GM04504 (cell line): ENCODE measurements around the gene ACACA.
"Not testable (repeated sequence)": the region's sequence is repeated elsewhere in the genome, so short reads cannot be mapped to it uniquely, and the experiment has no call there.

ENCODE experiments used
- DNase-seq: peaks from one replicate; pipeline ENCODE4 v3.0.0-alpha.2; 2012; ENCODE audit warnings: low read depth

The ACACA gene

DNA sequence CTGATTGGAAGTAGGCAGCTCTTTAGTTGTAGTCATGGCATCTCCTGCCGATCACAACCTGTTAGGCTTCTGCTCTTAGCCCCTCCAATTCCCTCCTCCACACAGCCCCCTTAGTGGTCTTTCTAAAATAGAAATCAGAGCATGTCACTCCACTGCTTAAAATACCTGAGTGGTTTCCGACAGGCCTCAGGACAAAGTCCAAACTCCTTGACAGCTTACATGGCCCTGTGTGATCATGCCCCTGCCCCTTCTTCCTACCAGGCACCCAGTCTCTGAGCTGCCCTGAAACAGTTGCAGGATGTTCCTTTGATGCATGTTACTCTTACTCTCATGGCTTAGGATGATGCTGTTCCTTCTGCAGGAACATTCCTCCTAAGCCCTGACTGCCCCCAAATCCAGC is 310.6 kb downstream of the ACACA start:
- DNase-seq = no peak

DNA sequence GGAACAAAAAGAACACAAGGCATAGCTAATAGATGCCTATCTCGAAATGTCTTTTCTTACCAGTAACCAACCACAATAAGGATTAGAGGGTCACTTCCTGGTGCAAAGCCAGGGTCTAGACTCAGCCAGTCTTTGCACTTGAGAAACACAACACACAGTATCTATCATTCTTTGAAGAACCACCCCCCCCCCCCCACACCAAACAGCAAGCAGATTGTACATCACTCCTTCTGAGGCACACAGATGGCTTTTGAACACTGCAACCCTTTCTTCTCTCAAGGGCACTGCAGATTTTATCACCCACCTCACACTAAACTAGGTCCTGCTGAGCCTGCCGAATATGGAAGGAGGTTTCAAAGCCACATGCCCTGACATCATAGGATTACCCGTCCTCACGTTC is 312.2 kb downstream of the ACACA start:
- no peak for DNase-seq

DNA sequence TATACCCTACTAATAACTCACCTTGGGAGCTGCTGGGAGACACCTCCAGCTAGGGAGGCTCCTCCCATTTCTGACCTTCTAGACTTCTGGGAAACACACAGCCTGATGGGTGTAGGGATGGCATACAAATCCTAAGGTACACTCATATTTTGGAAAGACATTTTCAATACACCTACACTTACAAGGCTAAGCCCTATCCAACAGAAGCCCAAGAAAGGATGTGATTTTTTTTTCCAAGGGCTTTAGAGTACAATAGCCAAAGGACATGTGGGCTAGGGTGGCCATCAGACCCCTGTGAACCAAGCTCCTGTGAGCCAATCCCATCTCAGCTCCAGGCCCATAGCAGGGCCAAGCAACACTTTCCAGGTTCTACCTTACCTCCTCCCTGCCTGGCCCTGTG is 313.9 kb downstream of the ACACA start:
- no peak for DNase-seq

DNA sequence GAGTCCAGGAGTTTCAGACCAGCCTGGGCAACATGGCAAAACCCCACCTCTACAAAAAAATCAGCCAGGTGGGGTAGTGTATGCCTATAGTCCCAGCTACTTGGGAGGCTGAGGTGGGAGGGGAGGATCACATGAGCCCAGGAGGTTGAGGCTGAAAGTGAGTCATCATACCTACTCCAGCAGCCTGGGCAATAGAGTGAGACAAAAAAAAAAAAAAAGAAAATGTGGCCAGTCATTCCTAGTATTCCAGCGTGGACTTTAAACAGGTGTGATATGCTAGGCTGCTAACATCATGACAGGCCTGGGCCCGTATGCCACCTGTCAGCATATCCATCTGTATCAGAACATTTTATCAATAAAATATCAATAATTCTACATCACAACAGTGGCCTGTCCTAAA is 314.6 kb downstream of the ACACA start:
- DNase-seq = no peak

DNA sequence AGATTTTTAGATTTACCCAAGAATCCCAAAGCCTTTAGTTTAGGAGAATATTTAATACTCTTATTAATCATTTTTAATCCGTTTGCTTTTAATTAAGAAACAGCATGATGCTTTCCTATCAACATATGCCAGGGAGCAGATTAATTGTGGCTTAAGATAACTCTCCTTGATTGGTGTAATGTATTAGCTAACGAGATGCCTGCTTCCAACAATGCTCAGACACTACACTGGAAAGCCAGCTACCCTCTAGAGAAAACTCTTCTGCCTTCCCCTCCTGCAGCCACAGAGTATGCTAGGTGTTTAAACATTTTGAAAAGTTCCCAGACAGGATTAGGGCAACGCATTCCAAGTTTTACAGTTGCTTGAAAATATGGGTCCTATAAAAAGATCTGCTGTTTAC is 315.7 kb downstream of the ACACA start:
- DNase-seq = no peak

DNA sequence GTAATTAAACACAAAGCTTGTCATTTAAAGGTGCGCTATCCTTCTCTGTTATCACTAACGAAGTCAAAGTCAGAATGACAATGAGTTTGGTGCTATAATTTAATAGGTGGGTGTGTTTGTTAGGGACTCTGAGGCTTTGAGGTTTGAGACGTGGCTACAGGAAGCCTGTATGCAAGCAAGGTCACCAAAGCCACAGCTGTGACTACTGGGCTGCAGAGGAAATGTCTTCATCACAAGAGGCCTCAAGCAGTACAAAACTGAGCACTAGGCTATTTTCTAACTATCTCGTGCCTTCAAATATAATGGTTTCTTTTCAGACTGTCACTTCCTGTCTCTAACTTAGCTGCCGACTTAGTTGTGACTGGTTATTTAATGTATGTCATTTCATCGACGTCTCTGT is 316.7 kb downstream of the ACACA start:
- no peak for DNase-seq

DNA sequence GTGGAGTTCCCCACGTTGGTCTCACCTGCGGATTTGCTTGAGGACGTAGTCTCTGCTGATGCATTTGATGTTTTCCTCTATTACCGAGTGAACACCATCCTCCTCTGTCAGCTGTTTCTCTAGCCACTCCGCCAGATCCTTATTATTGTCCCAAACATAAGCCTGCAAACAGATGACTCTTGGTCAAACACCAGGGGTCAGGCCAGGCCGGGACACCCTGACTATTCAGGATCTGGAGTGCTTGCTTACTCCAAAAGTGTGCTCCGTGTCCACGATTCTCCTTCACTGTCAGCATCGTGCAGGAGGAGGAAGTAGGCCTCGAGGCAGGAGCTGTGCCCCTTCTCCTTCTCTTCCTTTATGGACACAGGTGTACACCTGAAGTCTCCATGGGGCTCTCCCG is 317.7 kb downstream of the ACACA start:
- no peak for DNase-seq

DNA sequence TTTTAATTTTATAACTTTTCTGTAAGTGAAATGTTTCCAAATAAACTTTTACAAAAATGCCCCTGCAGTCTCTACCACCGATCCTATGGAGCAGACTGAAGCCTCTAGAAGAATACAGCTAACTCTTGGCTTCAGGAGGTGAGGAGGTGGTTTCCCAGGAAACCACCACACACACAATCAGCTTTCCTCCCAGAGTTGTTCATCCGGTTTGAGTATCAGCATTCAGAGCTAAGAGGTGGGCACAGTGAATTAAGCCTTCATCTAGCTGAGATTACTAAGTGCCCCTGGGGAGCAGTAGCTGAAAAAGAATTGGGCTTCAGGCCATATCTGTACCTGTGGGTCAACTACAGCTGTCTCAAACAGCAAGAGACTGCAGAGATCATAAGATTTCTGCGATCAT is 318.2 kb downstream of the ACACA start:
- DNase-seq = no peak

DNA sequence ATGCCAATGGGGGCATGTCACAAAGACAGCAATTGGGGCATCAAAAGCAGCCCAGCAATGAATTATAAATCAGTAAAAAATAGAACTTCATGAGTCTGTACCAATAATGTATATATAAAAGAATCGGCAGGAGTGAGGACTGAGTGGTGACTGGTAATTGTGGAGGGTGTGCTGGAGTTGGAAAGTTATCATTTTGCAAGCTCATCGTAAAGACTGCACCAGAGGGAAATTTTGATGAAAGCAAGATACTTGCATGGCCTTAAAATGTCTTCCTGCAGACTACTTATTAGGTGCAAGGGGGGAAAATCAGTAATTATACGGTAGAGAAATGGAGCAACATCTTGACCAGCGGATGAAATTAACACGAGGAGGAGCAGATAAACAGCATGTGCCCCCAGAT is 319.0 kb downstream of the ACACA start:
- DNase-seq = no peak

DNA sequence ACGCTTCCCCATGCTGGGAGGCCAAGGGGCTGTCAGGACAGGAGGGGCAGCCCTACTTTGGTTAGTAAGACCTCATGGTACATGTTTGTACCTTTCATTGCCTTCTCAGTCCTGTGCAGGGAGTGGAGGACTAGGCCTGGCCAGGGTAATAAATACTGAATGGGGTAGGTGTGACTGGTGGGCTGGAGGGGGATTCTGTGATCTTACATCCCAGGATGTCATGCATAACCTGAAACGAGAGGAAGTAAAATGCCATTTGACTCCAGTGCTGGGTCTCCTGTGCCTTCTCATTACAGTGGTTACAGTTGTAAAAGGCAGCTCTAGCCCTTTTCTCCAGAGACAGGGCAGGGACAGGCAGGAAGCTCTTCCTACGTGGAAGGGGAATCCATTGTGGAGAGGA is 319.7 kb downstream of the ACACA start:
- DNase-seq = no peak

DNA sequence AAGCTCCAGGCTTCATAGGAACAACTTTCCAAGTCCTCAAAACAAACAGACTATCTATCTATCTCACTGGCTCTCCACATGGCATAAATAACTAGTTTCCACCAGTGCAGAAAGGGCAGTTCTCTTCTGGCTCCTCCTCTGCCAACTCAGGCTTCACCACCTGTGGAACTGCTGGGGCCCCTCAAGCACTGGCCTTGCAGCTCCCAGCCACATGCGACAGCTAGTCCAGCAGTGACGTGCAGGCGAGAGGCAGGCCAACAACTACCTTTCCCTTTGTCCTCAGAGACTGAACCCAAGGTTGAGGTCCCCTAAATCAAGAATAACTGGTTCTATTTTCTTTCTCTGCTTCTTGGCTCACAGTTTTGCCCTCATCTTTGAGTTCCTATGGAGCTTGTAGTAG is 320.3 kb downstream of the ACACA start:
- no peak for DNase-seq

DNA sequence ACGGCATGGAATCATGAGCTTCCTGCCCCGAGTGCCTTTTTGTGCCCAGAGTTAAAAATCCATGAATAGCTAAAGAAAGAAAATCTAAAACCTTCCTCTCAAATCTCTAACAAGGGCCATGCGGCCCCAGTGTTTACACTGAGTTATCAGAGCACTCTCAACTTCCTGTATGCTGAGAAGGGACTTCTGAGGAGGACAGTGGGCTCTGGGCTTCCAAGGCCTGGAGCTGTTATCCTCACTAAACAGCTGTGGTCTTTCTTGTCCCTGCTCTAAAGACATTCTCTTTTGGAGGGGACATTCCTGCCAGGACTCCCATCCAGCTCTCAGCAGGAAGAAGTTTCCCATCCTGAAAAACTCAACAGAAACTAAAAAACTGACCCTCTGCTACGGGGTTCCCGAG is 322.3 kb downstream of the ACACA start:
- DNase-seq = no peak

DNA sequence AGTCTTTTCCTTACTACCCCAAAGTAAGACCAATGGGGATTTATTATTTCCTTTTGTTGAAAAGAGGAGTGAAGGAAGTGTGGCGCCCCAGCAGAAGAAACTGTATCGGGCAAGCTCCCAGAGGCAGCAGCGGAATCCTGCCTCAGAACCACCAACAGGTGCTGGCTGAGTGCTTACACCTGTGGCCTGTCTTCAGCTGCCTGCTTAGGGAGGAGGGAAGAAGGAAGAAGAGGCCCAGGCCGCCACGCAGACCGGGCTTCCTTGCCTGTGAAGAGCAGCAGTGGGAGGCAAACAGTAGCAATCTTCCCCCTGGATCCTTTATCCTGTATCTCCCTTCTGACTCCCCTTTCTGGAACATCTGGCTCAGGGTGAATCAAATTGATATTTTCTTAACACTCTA is 323.2 kb downstream of the ACACA start:
- no peak for DNase-seq

DNA sequence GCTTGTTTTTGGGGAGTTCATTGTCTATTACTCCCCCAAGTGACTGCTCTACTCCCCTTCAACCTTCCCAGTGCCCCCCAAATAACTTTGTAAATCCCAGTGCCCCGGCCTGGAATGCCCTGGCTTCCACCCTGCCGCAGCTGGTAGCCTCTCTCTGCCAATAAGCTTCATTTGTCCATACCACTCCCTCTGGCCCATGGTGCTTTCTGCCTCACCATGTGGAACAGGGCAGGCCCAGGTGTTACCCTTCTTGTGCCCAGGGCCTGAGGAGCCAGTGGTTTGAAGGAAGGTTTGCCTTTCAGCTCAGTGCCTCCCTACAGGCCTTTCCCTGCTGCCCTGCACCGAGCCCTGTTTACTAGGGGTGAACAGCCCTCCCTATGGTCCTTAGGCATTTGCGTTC is 323.7 kb downstream of the ACACA start:
- no peak for DNase-seq

DNA sequence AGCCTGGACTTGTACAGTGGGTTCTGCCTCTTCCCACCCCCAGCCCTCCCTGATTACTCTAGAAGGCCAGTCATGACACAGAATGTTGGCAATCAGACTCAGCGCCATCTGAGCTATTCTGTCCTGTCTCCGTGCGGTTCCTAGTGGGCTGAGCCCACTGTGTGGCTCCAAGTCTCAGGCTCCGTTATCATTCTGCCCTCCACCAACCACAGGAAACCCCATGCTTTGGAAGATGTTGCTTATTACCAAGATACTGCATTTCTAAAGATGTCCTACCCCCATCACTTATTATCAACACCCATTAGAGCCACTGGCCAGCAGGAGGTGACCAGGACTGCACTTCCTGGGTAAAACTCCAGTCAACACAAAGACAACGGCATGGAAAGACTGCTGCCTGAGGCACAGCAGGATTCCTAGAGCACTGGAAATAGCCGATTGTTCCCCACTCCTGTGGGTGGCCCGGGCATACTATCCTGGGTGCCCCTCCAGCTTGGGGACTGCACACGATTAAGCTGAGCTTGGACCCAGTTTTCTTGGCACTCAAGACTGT is 324.2 kb downstream of the ACACA start:
- DNase-seq = no peak

DNA sequence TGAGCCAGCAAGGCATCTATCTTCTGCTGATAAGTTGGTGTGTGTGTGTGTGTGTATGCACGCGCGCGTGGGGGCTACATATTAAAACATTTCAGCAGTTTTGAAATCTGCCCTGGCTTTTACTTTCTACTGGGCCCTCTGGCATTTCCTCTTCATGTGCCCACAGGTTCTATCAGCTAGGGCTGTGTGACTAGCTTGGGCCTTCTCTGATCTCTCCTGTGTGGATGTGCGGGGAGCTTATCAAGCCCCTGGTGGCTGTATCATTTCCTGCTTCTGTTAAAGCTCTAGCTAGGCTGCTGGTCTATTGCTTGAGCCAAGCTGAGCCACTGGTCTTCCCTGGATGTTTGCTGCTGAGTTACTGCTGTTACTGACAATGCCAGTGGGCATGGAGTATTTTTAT is 325.3 kb downstream of the ACACA start:
- DNase-seq = no peak

DNA sequence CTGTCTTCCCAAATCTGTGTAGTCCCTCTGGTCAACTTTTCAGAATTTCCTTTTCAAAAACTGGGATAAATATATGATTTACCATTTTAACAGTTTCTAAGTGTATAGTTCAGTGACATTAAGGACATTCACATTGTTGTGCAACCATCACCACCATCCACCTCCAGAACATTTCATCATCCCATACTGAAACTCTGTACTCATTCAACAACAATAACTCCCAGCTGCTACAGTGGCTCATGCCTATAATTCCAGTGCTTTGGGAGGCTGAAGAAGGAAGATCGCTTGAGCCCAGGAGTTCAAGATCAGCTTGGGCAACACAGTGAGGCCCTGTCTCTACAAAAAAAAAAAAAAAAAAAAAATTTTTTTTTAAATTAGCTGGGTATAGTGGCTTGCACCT is 326.9 kb downstream of the ACACA start:
- peak; percentile 28 for DNase-seq

DNA sequence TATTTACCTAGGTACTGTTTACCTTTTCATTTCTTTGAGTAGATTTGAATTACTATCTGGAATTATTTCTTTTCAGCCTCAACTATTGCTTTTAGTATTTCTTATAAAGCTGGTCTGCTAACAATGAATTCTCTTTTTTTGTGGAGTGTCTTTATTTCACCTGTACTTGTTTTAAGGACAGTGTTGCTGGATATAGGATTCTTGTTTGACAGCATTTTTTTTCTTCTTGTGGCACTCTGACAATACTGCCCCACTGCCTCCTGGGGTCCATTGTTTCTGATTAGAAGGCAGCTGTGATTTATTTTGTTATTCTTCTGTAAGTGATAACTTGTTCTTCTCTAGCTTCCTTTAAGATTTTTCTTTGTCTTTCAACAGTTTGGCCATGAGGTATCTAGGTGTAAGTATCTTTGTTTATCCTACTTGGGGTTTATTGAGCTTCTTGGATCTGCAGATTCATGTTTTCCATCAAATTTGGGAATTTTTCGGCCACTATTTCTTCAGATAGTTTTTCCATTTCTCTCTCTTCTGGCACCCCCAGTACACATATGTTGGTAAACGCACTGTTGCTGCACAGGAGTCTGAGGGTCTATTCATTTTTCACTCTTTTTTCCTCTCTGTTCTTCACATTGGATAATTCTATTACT is 327.4 kb downstream of the ACACA start:
- DNase-seq = no peak

DNA sequence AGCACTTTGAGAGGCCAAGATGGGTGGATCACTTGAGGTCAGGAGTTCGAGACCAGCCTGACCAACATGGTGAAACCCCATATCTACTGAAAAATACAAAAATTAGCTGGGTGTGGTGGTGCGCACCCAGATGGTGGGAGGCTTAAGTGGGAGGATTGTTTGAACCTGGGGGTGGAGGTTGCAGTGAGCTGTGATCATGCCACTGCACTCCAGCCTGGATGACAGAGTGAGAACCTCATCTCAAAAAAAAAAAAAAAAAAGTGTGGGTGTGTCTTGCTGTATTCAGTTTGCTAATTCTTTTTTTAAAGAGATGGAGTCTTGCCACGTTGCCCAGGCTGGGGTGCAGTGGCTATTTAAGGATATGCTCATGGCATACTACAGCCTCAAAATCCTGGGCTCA is 333.2 kb downstream of the ACACA start:
- not testable (repeated sequence) for DNase-seq

DNA sequence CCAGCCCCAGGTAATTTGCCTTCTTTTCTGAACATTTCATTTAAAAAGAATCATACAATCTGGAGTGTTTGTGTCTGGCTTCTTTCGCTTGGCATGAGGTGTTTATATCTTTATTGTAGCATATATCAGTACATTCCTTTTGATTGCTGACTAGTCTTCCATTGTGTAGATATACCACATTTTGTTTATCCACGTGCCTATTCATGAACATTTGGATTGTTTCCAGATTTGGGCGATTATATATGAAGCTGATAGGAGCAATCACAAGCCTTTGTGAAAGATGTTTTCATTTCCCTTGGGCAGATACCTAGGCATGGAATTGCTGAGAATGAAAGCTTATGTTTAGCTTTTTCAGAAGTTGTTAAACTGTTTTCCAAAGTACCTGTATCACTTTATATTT is 337.5 kb downstream of the ACACA start:
- DNase-seq = no peak

DNA sequence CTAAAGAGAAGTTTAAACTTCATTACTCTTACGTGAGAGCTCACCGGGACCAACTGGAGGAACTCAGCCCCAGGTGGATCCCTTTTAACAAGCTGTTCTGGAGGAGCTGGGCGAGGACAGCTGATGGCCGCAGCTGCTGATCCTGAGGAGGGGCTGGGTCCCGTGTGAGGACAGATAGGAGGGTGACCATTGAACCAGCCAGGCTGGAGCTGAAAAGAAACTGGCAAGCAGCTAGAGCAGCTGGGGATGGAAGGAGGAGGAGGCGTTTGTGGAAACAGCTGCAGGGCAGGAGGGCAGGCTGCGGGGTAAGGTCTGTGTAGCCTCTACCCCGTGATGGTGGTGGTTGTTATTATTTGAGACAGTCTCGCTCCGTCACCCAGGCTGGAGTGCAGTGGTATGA is 338.4 kb downstream of the ACACA start:
- DNase-seq = no peak

DNA sequence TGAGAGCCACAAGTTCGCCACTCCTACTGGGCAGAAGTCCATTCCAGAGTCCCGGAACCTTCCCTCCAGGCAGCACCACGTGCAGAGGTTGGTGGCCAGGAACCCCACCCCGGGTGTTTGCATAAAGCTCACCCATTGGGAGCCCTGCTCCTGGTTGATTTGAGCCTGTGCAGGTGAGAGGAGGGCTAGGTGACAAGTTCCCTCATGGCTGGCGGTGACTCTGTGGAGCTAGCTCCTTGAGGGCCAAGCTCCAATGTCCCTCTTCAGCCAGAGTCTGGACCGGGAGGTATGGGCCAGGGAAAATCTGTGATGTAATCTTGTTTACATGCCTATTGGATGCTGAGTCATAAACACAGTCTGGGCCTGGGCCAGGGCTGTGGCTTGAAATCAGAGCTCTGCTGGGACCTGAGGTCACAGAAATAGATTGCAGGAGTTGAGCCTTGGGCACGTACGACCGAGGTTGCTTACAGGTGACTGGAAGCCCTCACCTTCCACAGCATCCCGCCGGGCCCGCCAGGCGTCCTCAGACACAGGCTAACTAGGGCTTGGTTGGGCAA is 339.0 kb downstream of the ACACA start:
- peak; percentile 67 for DNase-seq

DNA sequence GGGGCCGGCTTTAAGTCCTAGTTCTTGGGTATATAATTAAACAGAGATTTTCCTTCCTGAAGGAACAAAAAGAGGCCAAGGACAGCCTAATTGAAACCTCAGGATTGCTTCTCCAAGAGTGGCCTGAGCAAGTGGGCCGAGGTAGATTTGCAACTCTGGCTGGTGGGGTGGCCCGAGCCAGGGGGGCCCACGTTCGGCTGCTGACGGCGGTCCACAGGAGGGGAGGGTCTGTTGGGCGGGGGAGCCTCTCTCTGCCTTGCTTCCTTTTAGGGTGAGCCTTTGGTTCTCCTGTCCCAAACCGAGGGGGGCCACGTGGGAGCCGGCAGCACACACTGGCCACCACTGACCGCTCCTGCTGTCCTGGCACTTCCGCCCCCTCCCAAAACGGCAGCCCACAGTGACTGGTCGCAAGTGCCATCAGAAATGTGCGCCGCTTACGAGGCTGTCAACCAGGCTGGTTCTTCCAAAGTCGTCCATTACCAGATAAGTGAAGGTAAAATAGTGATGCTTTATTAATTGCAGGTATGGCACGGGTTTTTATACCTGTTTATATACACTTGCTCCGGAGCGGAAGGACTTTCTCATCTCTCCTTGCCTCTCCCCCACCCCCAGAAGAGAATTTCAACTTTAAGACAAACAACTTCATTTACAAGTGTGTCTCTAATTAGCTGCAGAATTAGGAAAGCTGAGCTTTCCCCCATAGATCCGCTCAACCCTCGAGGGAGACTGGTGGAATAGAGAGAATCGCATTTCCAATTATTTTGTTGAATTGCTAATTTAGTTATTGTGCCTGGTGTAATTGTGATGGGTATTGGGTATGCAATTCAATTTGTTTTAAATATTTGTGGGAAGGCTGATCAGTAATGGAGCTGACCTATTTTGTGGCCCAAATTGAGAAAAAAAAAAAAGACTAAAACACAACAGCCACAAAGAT is 340.0 kb downstream of the ACACA start:
- no peak for DNase-seq
